B cell (primary cell): Measurements from ENCODE around the gene NECTIN1. TPM values are rescaled to one million over a fixed set of nuclear protein-coding genes. Genes with fewer than 3 reads are reported as not detected.

Source experiments
- ATAC-seq: fragments of 200-7000 bp; cut with Tn5 transposase; one replicate; pipeline ENCODE4 v1.10.0; 2021; ENCODE audit warnings: low read depth, mild to moderate bottlenecking, moderate number of reproducible peaks, moderate library complexity
- CTCF ChIA-PET: fragments of 350-600 bp; sonication (Branson Sonifier 250); formaldehyde crosslinking; loops from one replicate; lab custom pipeline; 2021; ENCODE audit warnings: antibody characterized with exemption, inconsistent platforms; lab: Charles Lee
- POLR2A ChIA-PET: fragments of 350-600 bp; sonication (Branson Sonifier 250); formaldehyde crosslinking; loops from one replicate; lab custom pipeline; 2021; ENCODE audit warnings: antibody characterized with exemption; lab: Charles Lee
- DNase-seq: peaks from one replicate; pipeline ENCODE4 v3.0.0; 2013
- H2AFZ ChIP-seq: 2 replicates; pipeline ENCODE4 v1.6.1; 2012; ENCODE audit warnings: mild to moderate bottlenecking, low read depth, low read length; ENCODE audit not compliant: insufficient read depth, poor library complexity, severe bottlenecking
- H3K27ac ChIP-seq, 2 donors: 1 replicate in 1 of 2; 2 replicates in 1 of 2; pipeline ENCODE4 v1.5.1; 2012 to 2013; ENCODE audit warnings: low read length in 2 of 2, mild to moderate bottlenecking in 2 of 2, moderate library complexity in 1 of 2
- H3K27me3 ChIP-seq, 4 experiments: fragments of 200-600 bp in 1 of 4; sonication (generic) in 1 of 4; replicated peaks in 1 of 4; 1 replicate in 2 of 4; 2 replicates in 2 of 4; pipeline versions ENCODE4 v1.6.1 to v1.7.0; 2013 to 2016; ENCODE audit warnings: low read length in 3 of 4, mild to moderate bottlenecking in 2 of 4, mixed read lengths in 1 of 4, moderate library complexity in 1 of 4; ENCODE audit not compliant: insufficient read depth in 4 of 4, control insufficient read depth in 3 of 4; ENCODE audit errors: control extremely low read depth in 1 of 4
- H3K36me3 ChIP-seq, 2 experiments: replicated peaks in 1 of 2; 1 replicate in 1 of 2; 2 replicates in 1 of 2; pipeline versions ENCODE4 v1.6.1 to v1.7.1; 2013; ENCODE audit warnings: low read length in 1 of 2; ENCODE audit not compliant: insufficient read depth in 2 of 2, control insufficient read depth in 1 of 2; ENCODE audit errors: control extremely low read depth in 1 of 2, extremely low read depth in 1 of 2
- H3K4me1 ChIP-seq, 2 donors: fragments of 200-600 bp in 1 of 2; sonication (generic) in 1 of 2; 1 replicate in 1 of 2; 2 replicates in 1 of 2; pipeline versions ENCODE4 v1.5.1 to v1.6.1; 2013 to 2017; ENCODE audit warnings: low read length in 2 of 2; ENCODE audit not compliant: control insufficient read depth in 2 of 2, insufficient read depth in 2 of 2
- H3K4me2 ChIP-seq: replicated peaks from 2 replicates; pipeline ENCODE3; 2012; ENCODE audit warnings: mild to moderate bottlenecking, low read depth, low read length; ENCODE audit not compliant: poor library complexity, severe bottlenecking
- H3K4me3 ChIP-seq, 5 experiments: fragments of 200-600 bp in 1 of 5; sonication (generic) in 1 of 5; 1 replicate in 3 of 5; 2 replicates in 2 of 5; pipeline versions ENCODE4 v1.5.1 to v1.7.0; 2011 to 2016; ENCODE audit warnings: low read length in 4 of 5, mild to moderate bottlenecking in 4 of 5, low read depth in 2 of 5, control low read depth in 1 of 5, moderate library complexity in 1 of 5; ENCODE audit not compliant: insufficient read depth in 1 of 5; ENCODE audit errors: control extremely low read depth in 1 of 5, extremely low read depth in 1 of 5
- H3K79me2 ChIP-seq: fragments of 200-600 bp; sonication (generic); one replicate; pipeline ENCODE4 v1.6.0; 2016; ENCODE audit warnings: low read length; ENCODE audit not compliant: control insufficient read depth, insufficient read depth
- H3K9ac ChIP-seq: fragments of 200-600 bp; sonication (generic); 2 replicates; pipeline ENCODE4 v1.6.1; 2017; ENCODE audit warnings: mild to moderate bottlenecking, low read length, moderate library complexity
- H3K9me3 ChIP-seq, 3 donors: one replicate each; pipeline versions ENCODE4 v1.6.1 to v1.7.1; 2013; ENCODE audit warnings: low read length in 2 of 3; ENCODE audit not compliant: control insufficient read depth in 2 of 3, insufficient read depth in 1 of 3; ENCODE audit errors: control extremely low read depth in 1 of 3
- H4K20me1 ChIP-seq: 2 replicates; pipeline ENCODE4 v1.6.0; 2012; ENCODE audit warnings: mild to moderate bottlenecking, low read length; ENCODE audit not compliant: insufficient read depth, control insufficient read depth, poor library complexity, severe bottlenecking
- H3K27ac Mint-ChIP-seq: one replicate; pipeline ENCODE4 v1.8.0; 2021; ENCODE audit warnings: mixed read lengths
- H3K27me3 Mint-ChIP-seq: one replicate; pipeline ENCODE4 v1.8.0; 2021; ENCODE audit warnings: mixed read lengths
- H3K4me1 Mint-ChIP-seq: one replicate; pipeline ENCODE4 v1.8.0; 2021; ENCODE audit warnings: mixed read lengths
- H3K4me3 Mint-ChIP-seq: one replicate; pipeline ENCODE4 v1.8.0; 2021; ENCODE audit warnings: mixed read lengths
- H3K9me3 Mint-ChIP-seq: one replicate; pipeline ENCODE4 v1.8.0; 2022; ENCODE audit warnings: mixed read lengths; ENCODE audit not compliant: insufficient read depth
- CTCF ChIP-seq: fragments of 200-600 bp; IDR thresholded peaks from one replicate; pipeline ENCODE4 v1.8.0; 2022; ENCODE audit warnings: antibody characterized with exemption, mild to moderate bottlenecking
- EZH2 ChIP-seq: IDR thresholded peaks from 2 replicates; pipeline ENCODE4 v1.6.1; 2012; ENCODE audit warnings: borderline replicate concordance, low read depth, mild to moderate bottlenecking, moderate library complexity, low read length; ENCODE audit not compliant: insufficient read depth, poor library complexity, severe bottlenecking
- WGBS: methylation state at CpG from one replicate; pipeline ENCODE4 v1.1.5; 2013; ENCODE audit warnings: missing lambda C conversion rate; ENCODE audit not compliant: insufficient coverage; 5-methylcytosine and 5-hydroxymethylcytosine counted together
- intact Hi-C: fragments of 100-400 bp; cut with micrococcal nuclease; formaldehyde crosslinking; loops from one replicate; pipeline ENCODE4 v1.10.0; 2022
- polyA plus RNA-seq: library from polyadenylated mRNA; depleted of rRNA; stranded (reverse); fragments of >200 nt; gene quantifications from 2 replicates; pipeline ENCODE4 v1.2.3, GENCODE V29; 2012
- total RNA-seq, 2 donors: library from RNA; stranded (reverse); fragments of 120-200 nt in 1 of 2; gene quantifications; 1 replicate in 1 of 2; 2 replicates in 1 of 2; pipeline versions ENCODE4 v1.2.3 to v1.2.4, GENCODE V29; 2013 to 2022

NECTIN1 gene
- total and polyA plus RNA-seq, 2 donors (not counting 1 experiment from before 2014, with no cell fraction given), result 2.1 to 3.9 TPM

GRCh38 chr11:119730789-119731386 lies 1.9 kb upstream of the NECTIN1 start:
- H3K27me3 ChIP-seq, result peaks cover 0 to 51% (median 19%) of the 10 kb centered on the region in 4 experiments
- H3K4me3 ChIP-seq, result no peak overlapping the region
- H3K9ac ChIP-seq, result no peak overlapping the region
- peaks cover 16% of the 10 kb centered on the region for H4K20me1 ChIP-seq
- ChIA-PET POLR2A (no interaction called here), CTCF (interaction anchor here (0.7 kb wide), 1 partner anchor 57 kb away, joined by 3 read pairs; no protein-coding TSS in a partner anchor)
- peak overlapping the region; percentile 89 for H3K4me3 Mint-ChIP-seq
- intact Hi-C loops, result no loop called here
- H3K79me2 ChIP-seq, result no peaks in the 10 kb centered on the region
- ATAC-seq (no peak), DNase-seq (no peak)
- no peak overlapping the region for H3K27ac ChIP-seq
- H3K27me3 Mint-ChIP-seq, result peaks cover 40% of the 10 kb centered on the region
- WGBS, result 92% methylated on average over 5 of the region's 6 CpGs
- no peak for TF ChIP-seq CTCF
- no peak for TF ChIP-seq EZH2
- peaks cover 30% of the 10 kb centered on the region for H3K4me1 Mint-ChIP-seq
- H3K27ac Mint-ChIP-seq, result peak overlapping the region; percentile 50
- no peak overlapping the region for H2AFZ ChIP-seq
- H3K4me1 ChIP-seq, result peaks cover 32 to 33% of the 10 kb centered on the region in 2 donors
- no peaks in the 10 kb centered on the region for H3K36me3 ChIP-seq
- H3K9me3 ChIP-seq, result peaks cover 0 to 5% (median 0%) of the 10 kb centered on the region in 3 donors
- H3K9me3 Mint-ChIP-seq, result no peaks in the 10 kb centered on the region
- H3K4me2 ChIP-seq, result no peak overlapping the region

GRCh38 chr11:119729951-119730613 lies 1.1 kb upstream of the NECTIN1 start:
- ChIA-PET CTCF (interaction anchor here (0.6 to 1.7 kb wide), 20 partner anchors 8 to 1864 kb away, joined by 3 to 37 read pairs (median 4); no protein-coding TSS in a partner anchor), POLR2A (no interaction called here)
- WGBS, result 15% methylated on average over 14 of the region's 21 CpGs
- no peaks in the 10 kb centered on the region for H3K36me3 ChIP-seq
- H3K79me2 ChIP-seq, result no peaks in the 10 kb centered on the region
- H3K27me3 ChIP-seq, result peaks cover 0 to 52% (median 19%) of the 10 kb centered on the region in 4 experiments
- ATAC-seq (no peak), DNase-seq (peak; percentile 36)
- intact Hi-C loops, result loop anchor here (1.0 to 5.0 kb wide), 5 partner anchors 13 to 607 kb away; partner anchors contain the start of genes ARHGEF12 and OAF
- H3K4me2 ChIP-seq, result peak overlapping the region; percentile 100
- TF ChIP-seq EZH2 (no peak), CTCF (no peak)
- peak overlapping the region; percentile 89 for H3K4me3 Mint-ChIP-seq
- H3K27ac Mint-ChIP-seq, result peak overlapping the region; percentile 50
- H3K4me1 ChIP-seq, result peaks cover 34 to 39% of the 10 kb centered on the region in 2 donors
- H3K4me3 ChIP-seq, result peak overlapping the region; percentile 43 to 72 (median 63)
- no peak overlapping the region for H3K27ac ChIP-seq
- peaks cover 0 to 5% (median 0%) of the 10 kb centered on the region in 3 donors for H3K9me3 ChIP-seq
- H3K27me3 Mint-ChIP-seq, result peaks cover 34% of the 10 kb centered on the region
- H3K9me3 Mint-ChIP-seq, result no peaks in the 10 kb centered on the region
- peak overlapping the region; percentile 78 for H3K9ac ChIP-seq
- peak overlapping the region; percentile 95 for H2AFZ ChIP-seq
- peaks cover 16% of the 10 kb centered on the region for H4K20me1 ChIP-seq
- H3K4me1 Mint-ChIP-seq, result peaks cover 32% of the 10 kb centered on the region
